BLaER1 (cell line): ENCODE results near the gene FUT3.
"Not testable (repeated sequence)": the region's sequence is repeated elsewhere in the genome, so short reads cannot be mapped to it uniquely, and the experiment has no call there.

Experiments
- H3K27ac ChIP-seq: shearing (Covaris generic); formaldehyde crosslinking; 2 replicates; pipeline ENCODE4 v1.8.1; 2022
- H3K27me3 ChIP-seq: shearing (Covaris generic); formaldehyde crosslinking; 2 replicates; pipeline ENCODE4 v1.8.1; 2022
- H3K36me3 ChIP-seq: shearing (Covaris generic); formaldehyde crosslinking; 2 replicates; pipeline ENCODE4 v1.8.1; 2022
- H3K4me1 ChIP-seq: shearing (Covaris generic); formaldehyde crosslinking; 2 replicates; pipeline ENCODE4 v1.8.1; 2022
- H3K4me2 ChIP-seq: shearing (Covaris generic); formaldehyde crosslinking; 2 replicates; pipeline ENCODE4 v1.8.1; 2022
- H3K4me3 ChIP-seq: shearing (Covaris generic); formaldehyde crosslinking; 2 replicates; pipeline ENCODE4 v1.8.1; 2022
- H3K9ac ChIP-seq: shearing (Covaris generic); formaldehyde crosslinking; 2 replicates; pipeline ENCODE4 v1.8.1; 2022
- H3K9me3 ChIP-seq: shearing (Covaris generic); formaldehyde crosslinking; 2 replicates; pipeline ENCODE4 v1.8.1; 2022
- H4K20me1 ChIP-seq: shearing (Covaris generic); formaldehyde crosslinking; 2 replicates; pipeline ENCODE4 v1.8.1; 2022
- Cebpa-rat ChIP-seq: shearing (Covaris generic); IDR thresholded peaks from 2 replicates; pipeline ENCODE4 v1.8.1; 2022

Gene FUT3

DNA sequence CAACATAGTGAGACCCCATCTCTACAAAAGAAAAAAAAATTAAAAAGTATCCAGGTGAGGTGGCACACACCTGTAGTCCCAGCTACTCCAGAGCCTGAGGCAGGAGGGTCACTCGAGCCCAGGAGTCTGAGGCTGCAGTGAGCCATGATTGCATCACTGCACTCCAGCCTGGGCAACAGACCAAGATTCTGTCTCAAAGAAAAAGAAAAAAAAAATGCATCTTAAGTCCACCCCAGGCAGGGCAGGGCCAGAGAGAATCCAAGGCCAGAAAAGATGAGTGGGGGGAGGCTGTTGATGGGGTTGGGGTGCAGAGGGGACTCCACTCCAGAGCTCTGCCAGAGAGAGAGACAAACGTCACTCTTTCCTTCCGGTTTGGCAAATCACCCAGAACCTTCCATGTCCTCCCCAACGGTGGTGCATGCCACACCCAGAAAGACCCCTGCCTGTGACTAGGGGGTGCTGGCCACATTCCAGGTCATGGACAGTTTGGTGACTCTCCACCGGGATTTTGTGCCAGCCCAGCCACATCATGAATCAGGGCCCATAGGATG, 431 bp downstream of the FUT3 start:
- no peaks in the 10 kb centered on the region for H3K36me3 ChIP-seq
- no peaks in the 10 kb centered on the region for H4K20me1 ChIP-seq

GRCh38 chr19:5850189-5850588, 1.1 kb downstream of the FUT3 start:
- Histone ChIP-seq H3K9ac (no peak overlapping the region), H3K36me3 (no peaks in the 10 kb centered on the region), H3K4me2 (no peak overlapping the region), H3K27ac (no peak overlapping the region), H3K9me3 (no peaks in the 10 kb centered on the region), H3K4me3 (no peak overlapping the region), H3K4me1 (peaks cover 12% of the 10 kb centered on the region), H4K20me1 (no peaks in the 10 kb centered on the region), H3K27me3 (no peaks in the 10 kb centered on the region)
- no peak for TF ChIP-seq Cebpa-rat

More for the DNA sequence above, 431 bp downstream of the FUT3 start:
- H3K4me2 ChIP-seq: peak overlapping the region; percentile 54; the same call in 1 of the 2 replicates
- no peak overlapping the region for H3K27ac ChIP-seq
- H3K4me1 ChIP-seq: peaks cover 12% of the 10 kb centered on the region
- H3K4me3 ChIP-seq: no peak overlapping the region
- no peak for TF ChIP-seq Cebpa-rat
- no peak overlapping the region for H3K9ac ChIP-seq
- H3K27me3 ChIP-seq: no peaks in the 10 kb centered on the region
- H3K9me3 ChIP-seq: no peaks in the 10 kb centered on the region

- H3K9me3 ChIP-seq, H3K4me3 ChIP-seq, H3K9ac ChIP-seq, H3K27ac ChIP-seq, H3K27me3 ChIP-seq, H4K20me1 ChIP-seq, H3K4me2 ChIP-seq, H3K36me3 ChIP-seq: not testable (repeated sequence)
- H3K4me1 ChIP-seq: peaks cover 12% of the 10 kb centered on the region
These were observed 2.6 kb downstream of the FUT3 start for GRCh38 chr19:5848621-5849020.

- H3K9me3 ChIP-seq, H3K36me3 ChIP-seq, H3K27me3 ChIP-seq, H4K20me1 ChIP-seq, H3K27ac ChIP-seq, H3K4me2 ChIP-seq, H3K4me3 ChIP-seq, H3K9ac ChIP-seq: not testable (repeated sequence)
- peaks cover 12% of the 10 kb centered on the region for H3K4me1 ChIP-seq
These were observed 3.4 kb downstream of the FUT3 start for GRCh38 chr19:5847846-5848245.

DNA sequence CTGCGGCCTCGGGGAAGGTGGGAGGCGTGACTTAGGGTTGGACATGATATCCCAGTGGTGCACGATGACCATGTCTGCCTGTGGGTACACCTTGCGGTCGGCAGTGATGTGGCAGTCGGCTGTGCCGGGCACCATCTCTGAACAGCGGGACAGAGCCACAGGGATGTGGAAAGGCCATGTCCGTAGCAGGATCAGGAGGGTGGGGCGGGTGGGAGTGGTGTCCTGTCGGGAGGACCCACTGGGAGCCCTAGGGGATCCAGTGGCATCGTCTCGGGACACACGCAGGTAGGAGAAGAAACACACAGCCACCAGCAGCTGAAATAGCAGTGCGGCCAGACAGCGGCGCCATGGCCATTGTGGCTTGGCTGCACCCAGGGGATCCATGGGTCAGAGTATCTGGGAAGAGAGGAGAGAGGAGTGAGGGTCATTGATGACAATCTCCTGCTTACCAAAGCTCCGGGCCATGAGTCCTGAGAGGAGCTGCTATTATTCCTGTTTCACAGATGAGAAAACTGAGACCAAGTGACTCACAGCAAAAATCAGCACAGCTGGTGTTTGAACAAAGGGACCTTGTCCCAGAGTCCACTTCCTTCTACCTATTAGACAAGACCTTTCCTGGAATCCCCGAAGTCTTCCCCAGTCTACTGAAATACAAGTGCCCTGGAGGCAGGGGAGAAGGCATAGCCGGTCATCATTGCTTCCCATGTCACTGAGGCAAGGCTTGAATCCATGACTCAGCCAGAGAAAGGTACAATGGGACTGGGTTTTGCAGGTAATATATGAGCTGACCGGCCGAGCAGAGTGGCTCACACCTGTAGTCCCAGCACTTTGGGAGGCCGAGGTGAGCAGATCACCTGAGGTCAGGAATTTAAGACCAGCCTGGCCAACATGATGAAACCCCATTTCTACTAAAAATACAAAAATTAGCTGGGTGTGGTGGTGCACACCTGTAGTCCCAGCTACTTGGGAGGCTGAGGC, 6.5 kb downstream of the FUT3 start:
- Histone ChIP-seq H3K4me3 (no peak overlapping the region), H3K4me1 (peaks cover 1% of the 10 kb centered on the region; the same call in 1 of the 2 replicates), H3K9me3 (no peaks in the 10 kb centered on the region), H3K27me3 (no peaks in the 10 kb centered on the region), H3K36me3 (no peaks in the 10 kb centered on the region), H3K27ac (no peak overlapping the region), H4K20me1 (no peaks in the 10 kb centered on the region), H3K9ac (no peak overlapping the region), H3K4me2 (no peak overlapping the region)
- no peak for TF ChIP-seq Cebpa-rat

GRCh38 chr19:5843295-5843927, 7.8 kb downstream of the FUT3 start:
- TF ChIP-seq Cebpa-rat: no peak
- Histone ChIP-seq H4K20me1 (no peaks in the 10 kb centered on the region), H3K27me3 (no peaks in the 10 kb centered on the region), H3K4me3 (no peak overlapping the region), H3K9me3 (no peaks in the 10 kb centered on the region), H3K36me3 (no peaks in the 10 kb centered on the region), H3K9ac (no peak overlapping the region), H3K4me1 (peaks cover 15% of the 10 kb centered on the region), H3K27ac (no peak overlapping the region), H3K4me2 (no peak overlapping the region)

- H3K4me2 ChIP-seq, H3K9me3 ChIP-seq, H3K36me3 ChIP-seq, H3K27ac ChIP-seq, H3K27me3 ChIP-seq, H3K4me3 ChIP-seq, H3K9ac ChIP-seq, H4K20me1 ChIP-seq: not testable (repeated sequence)
- peaks cover 21% of the 10 kb centered on the region for H3K4me1 ChIP-seq
These were observed 9.5 kb downstream of the FUT3 start for GRCh38 chr19:5841735-5842111.

DNA sequence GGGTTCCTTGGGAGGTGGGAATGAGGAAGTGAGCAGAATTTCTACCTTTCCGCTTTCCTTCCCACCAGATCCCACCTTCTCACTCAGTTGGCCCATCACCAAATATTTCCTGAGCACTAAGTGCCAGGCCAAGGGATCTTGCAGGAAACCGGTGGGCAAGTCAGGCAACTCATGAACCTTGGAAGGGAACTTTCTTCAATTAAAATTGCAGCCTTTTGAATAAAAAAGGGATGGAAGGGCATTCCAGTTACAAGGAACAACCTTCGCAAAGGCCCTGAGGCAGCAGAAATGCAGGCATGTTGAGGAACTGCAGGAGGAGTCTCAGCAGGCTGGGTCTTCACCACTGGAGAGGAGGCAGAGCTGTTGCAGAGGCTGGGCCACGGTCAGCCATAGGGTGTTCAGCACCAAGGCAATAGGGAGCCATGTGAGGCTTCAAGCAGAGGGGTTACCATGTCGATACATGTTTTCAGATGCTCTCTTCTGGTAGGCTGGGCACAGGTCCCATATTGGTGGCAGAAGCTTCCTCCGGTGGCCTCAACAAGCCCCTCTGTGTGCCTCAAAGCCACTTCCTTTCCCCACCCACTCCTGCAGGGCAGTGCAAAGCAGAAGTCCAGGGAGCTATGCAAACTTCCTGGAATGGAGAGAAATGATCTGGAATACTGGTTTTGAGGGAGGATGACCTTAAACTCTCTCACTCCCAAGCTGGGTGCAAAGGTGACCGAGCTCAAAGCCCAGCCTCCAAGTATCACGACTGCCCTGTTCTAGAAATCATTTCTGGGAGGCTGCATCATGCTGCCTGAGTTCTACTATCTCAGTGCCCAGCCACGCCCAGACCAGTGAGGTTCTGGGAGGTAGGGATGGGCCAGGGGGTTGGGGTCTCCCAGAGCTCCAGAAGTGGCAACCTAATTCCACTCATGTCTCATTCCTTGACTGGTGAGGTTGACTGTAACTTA, 11.9 kb downstream of the FUT3 start, which contains the start of gene FUT6:
FUT6 (minus strand) TSS at position 638 of the 953 bp plus-strand sequence. CDS start 7,135 bp downstream, outside the sequence.
- Histone ChIP-seq H3K4me1 (peaks cover 31% of the 10 kb centered on the region), H3K4me2 (peak within 1 kb of the TSS; percentile 52), H4K20me1 (no peaks in the 10 kb centered on the region), H3K9me3 (no peaks in the 10 kb centered on the region), H3K27ac (no peak within 1 kb of the TSS), H3K9ac (no peak within 1 kb of the TSS), H3K36me3 (no peaks in the 10 kb centered on the region), H3K4me3 (no peak within 1 kb of the TSS), H3K27me3 (no peaks in the 10 kb centered on the region; the same call in 1 of the 2 replicates)
- TF ChIP-seq Cebpa-rat: no peak

GRCh38 chr19:5838353-5839064, 12.7 kb downstream of the FUT3 start:
- Histone ChIP-seq H3K36me3 (no peaks in the 10 kb centered on the region), H3K27me3 (no peaks in the 10 kb centered on the region; the same call in 1 of the 2 replicates), H3K4me2 (peak overlapping the region; percentile 52), H4K20me1 (no peaks in the 10 kb centered on the region), H3K9me3 (no peaks in the 10 kb centered on the region), H3K4me1 (peaks cover 31% of the 10 kb centered on the region), H3K4me3 (no peak overlapping the region), H3K9ac (no peak overlapping the region), H3K27ac (no peak overlapping the region)
- no peak for TF ChIP-seq Cebpa-rat
